Ovary (tissue), 3 donors: ENCODE measurements around the gene MEGF8.

Experiments
- CTCF ChIP-seq, 3 donors: fragments of 450-650 bp in 2 of 3; fragments of 200-600 bp in 1 of 3; IDR thresholded peaks; one replicate each; pipeline versions ENCODE4 v1.5.1 to v1.8.0; 2016 to 2022; ENCODE audit warnings: antibody characterized with exemption in 3 of 3, mild to moderate bottlenecking in 1 of 3
- EP300 ChIP-seq: sonication (generic); formaldehyde crosslinking; IDR thresholded peaks from one replicate; pipeline ENCODE4 v1.6.1; 2017; ENCODE audit warnings: antibody characterized with exemption
- POLR2A ChIP-seq: fragments of 450-650 bp; IDR thresholded peaks from one replicate; pipeline ENCODE4 v1.6.1; 2017; ENCODE audit warnings: antibody characterized with exemption, mild to moderate bottlenecking, moderate library complexity
- donor health status: DM: no; HTN: no; CAD: no.

GRCh38 chr19:42297039-42297438 lies 28.4 kb upstream of the MEGF8 start:
- TF ChIP-seq POLR2A, result no peak
- TF ChIP-seq CTCF (IDR thresholded peaks at IDR 0.05), result no peak
- no peak for TF ChIP-seq EP300
